HepG2 (cell line): Measurements from ENCODE around the gene LYPD4. TPM values are rescaled to one million over a fixed set of nuclear protein-coding genes. Genes with fewer than 3 reads are reported as not detected.
A peak's percentile ranks its signal among the peaks of the same experiment; 100 is the strongest.

ENCODE experiments used
- AGO1 ChIP-seq: fragments of 200-400 bp; formaldehyde crosslinking; IDR thresholded peaks from 2 replicates; pipeline ENCODE4 v1.6.1; 2017; ENCODE audit warnings: mild to moderate bottlenecking, low read depth, low read length, moderate library complexity; ENCODE audit not compliant: poor library complexity, severe bottlenecking
- FOXO4 ChIP-seq: sonication (generic); formaldehyde crosslinking; conservative IDR thresholded peaks from 2 replicates; pipeline ENCODE4 v1.8.1; 2023; ENCODE audit warnings: missing genetic modification reagents
- IKZF1 ChIP-seq: fragments of 450-650 bp; IDR thresholded peaks from 2 replicates; pipeline ENCODE4 v1.7.1; 2016
- KDM6A ChIP-seq: IDR thresholded peaks from 2 replicates; pipeline ENCODE4 v1.6.1; 2016; ENCODE audit warnings: low read depth
- RAD51 ChIP-seq: fragments of 450-650 bp; IDR thresholded peaks from 2 replicates; pipeline ENCODE4 v1.6.1; 2016; ENCODE audit warnings: borderline replicate concordance
- TIGD3 ChIP-seq: sonication (generic); formaldehyde crosslinking; IDR thresholded peaks from 2 replicates; pipeline ENCODE4 v1.5.1; 2020; ENCODE audit warnings: mild to moderate bottlenecking, missing genetic modification reagents, borderline replicate concordance
- ZBTB42 ChIP-seq: sonication (generic); formaldehyde crosslinking; IDR thresholded peaks from 2 replicates; pipeline ENCODE4 v1.5.0; 2020; ENCODE audit warnings: mild to moderate bottlenecking, missing genetic modification reagents
- ZNF44 ChIP-seq: sonication (generic); formaldehyde crosslinking; IDR thresholded peaks from 2 replicates; pipeline ENCODE4 v1.5.1; 2020; ENCODE audit warnings: mild to moderate bottlenecking, missing genetic modification reagents
- ZSCAN29 ChIP-seq: sonication (generic); formaldehyde crosslinking; conservative IDR thresholded peaks from 2 replicates; pipeline ENCODE4 v1.4.0; 2020; ENCODE audit warnings: mild to moderate bottlenecking, missing genetic modification reagents
- polyA plus RNA-seq, 8 experiments: library from polyadenylated mRNA; depleted of rRNA in 3 of 8; stranded (reverse) in 7 of 8; unstranded in 1 of 8; fragments of >200 nt; fragmentation: Illumina TruSeq in 4 of 8; extraction: Trizol in 4 of 8; gene quantifications; 2 replicates each; pipeline versions ENCODE4 v1.2.1 to v1.2.3, GENCODE V29; 2011 to 2016; ENCODE audit warnings: low read depth in 4 of 8, missing spikeins in 1 of 8, mixed read lengths in 1 of 8; ENCODE audit not compliant: insufficient read depth in 1 of 8
- total RNA-seq, 5 experiments: library from RNA; depleted of rRNA; stranded (reverse); fragments of >200 nt; fragmentation: Illumina TruSeq; extraction: Trizol; gene quantifications; 2 replicates each; pipeline ENCODE4 v1.2.3, GENCODE V29; 2016; ENCODE audit warnings: low read depth in 1 of 5

Gene LYPD4
- total and polyA plus RNA-seq, 2 of the 13 experiments (the other 11 are each of a cell fraction or from before 2014, with no cell fraction given), result not detected

GRCh38 chr19:41887711-41888382 lies 43.4 kb upstream of the LYPD4 start (continued):
- TF ChIP-seq FOXO4 (CRISPR knock-in tag) (no peak), TIGD3 (no peak), ZNF44 (no peak), ZBTB42 (CRISPR knock-in tag) (no peak), RAD51 (no peak), KDM6A (CRISPR knock-in tag) (no peak), AGO1 (peak; percentile 86), IKZF1 (no peak), ZSCAN29 (CRISPR knock-in tag) (peak; percentile 84)
